HG03457 (cell line): ENCODE data around the gene KMO.
A peak's percentile ranks its signal among the peaks of the same experiment; 100 is the strongest.

Experiments used
- ATAC-seq: cut with Tn5 transposase; IDR thresholded peaks from one replicate; pipeline ENCODE4 v1.9.1; 2021; ENCODE audit warnings: moderate number of reproducible peaks; ENCODE audit not compliant: unreplicated experiment

Gene KMO

GRCh38 chr1:241536969-241537368 is 4.8 kb downstream of the KMO start:
- no peak for ATAC-seq

DNA sequence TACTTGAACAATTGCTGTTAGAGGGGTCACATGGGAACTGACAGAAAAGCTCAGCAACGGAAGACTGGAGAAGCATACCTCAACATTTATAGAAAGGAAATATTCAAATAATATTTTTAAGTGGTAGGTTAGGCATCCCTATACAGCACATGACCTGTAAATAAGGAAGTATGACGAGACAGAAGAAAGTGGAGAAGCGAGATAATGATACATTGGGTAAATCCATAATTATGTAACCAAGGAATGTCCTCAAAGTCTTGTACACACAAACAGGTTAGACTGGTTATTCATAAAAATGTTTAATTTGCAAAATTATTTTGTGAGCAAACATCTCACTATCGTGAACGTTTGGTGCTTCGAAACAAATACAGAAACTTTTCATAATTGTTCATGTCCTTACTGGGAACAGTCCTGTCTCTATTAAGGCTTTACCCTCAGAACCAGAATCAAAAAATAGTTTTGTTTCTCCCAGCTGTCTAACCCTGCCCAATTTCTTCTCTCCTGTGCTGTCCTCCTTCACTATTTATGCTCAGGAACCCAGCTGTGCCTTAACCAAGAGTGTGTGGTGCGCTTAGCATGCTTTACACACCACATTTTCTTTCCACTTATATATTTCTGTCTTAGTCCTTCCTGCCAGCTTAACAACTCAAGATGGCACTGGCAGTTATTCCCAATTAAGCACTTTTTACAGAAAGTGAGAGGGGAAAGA is 10.2 kb downstream of the KMO start:
- no peak for ATAC-seq

GRCh38 chr1:241548008-241548407 is 15.8 kb downstream of the KMO start:
- no peak for ATAC-seq

DNA sequence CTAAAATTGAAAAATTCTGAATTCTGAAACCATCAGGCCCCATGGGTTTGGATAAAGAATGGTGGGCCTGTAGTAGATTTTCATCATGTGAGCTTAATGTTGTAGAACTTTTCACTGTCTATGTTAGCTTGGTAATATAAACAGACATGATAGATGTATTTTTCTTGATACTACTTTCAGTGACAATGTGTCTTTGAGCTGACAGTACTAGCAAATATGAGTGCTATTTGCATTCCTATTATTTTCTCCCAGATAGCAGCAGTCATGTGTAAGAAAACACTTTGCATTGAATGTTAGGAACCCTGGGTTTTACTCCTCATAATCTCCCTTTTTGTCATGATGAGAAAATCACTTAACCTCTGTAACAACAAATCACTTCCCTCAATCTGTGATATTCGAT is 18.1 kb downstream of the KMO start:
- ATAC-seq, result no peak

DNA sequence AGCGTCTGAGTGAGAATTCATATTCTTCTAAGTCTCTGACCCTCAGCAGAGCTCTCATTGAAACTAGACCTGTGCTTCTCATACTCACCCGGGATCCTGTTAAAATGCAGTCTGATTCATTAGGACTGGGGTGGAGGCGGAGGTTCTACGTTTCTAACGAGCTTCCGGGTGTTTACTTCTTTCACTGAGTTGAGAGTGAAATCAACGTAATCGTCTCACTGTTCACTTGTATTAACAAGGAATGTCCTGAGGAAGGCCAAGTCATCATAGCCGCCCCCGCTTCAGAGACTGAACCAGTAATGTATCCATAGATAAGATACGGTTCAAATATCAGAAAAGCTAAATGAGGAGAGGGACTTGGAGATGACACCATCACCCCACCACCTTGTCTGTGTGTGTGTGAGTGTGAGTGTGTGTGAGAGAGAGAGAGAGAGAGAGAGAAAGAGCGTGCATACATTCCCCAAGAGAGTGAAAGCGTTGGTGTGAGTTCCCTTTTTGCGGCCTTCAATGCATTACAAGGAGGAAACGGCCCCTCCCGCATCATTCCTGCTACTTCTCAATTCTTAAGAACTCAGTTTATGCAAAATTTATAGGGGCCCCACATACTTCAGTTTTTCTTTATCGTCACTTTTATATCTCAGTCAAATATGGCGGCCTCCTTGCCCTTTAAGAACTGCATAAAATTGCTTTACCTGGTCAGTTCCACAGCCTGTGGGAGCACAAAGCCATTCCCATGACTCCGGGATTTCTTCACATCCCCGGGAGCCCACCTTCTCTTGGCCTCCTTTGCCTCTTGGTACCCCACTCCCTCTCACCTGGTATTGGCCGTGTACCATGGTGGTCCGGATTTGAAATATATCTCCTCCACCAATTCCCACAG is 19.8 kb downstream of the KMO start:
- peak; percentile 73 for ATAC-seq

DNA sequence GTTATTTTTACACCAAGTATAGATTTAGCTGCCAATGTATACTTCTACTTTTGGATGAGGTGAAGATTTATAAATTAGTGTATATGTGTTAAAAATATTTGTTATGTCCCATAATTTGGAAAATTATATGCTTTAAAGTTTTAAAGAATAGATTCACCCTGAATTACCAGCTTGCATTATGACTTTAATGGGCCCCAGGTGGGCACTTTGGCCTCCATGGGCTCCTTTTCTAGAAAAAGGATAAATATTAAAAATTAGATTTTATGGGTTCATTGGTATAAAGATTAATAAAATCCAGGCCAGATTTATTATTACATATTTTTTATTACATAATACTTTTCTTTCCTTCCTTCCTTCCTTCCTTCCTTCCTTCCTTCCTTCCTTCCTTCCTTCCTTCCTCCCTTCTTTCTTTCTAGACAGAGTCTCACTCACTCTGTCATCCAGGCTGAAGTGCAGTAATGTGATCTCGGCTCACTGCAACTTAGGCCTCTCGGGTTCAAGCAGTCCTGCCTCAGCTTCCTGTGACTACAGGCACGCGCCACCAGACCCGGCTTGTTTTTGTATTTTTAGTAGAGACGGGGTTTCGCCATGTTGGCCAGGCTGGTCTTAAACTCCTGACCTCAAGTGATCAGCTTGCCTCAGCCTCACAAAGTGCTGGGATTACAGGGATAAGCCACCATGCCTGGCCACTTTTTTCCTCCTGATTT is 21.9 kb downstream of the KMO start:
- no peak for ATAC-seq

DNA sequence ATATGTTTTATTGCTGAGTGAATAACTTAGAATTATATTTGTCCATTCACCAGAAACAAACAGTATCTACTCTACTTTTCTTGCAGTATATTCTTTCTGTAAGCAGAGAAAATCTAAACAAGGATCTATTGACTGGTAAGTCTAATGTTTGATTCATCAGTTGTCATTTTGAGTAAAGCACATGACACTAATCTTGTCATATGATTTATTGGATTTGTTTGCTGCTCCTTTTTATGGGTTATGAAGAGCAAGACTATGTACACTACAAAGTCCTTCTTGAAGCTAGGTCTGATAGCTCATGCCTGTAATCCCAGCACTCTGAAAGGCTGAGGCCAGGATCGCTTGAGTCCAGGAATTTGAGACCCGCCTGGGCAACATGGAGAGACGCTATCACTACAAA is 23.3 kb downstream of the KMO start:
- ATAC-seq, result no peak

GRCh38 chr1:241557031-241557430 is 24.9 kb downstream of the KMO start:
- no peak for ATAC-seq

- ATAC-seq, result no peak
These were observed 25.5 kb downstream of the KMO start for GRCh38 chr1:241557551-241558193.

- ATAC-seq, result no peak
These were observed 28.1 kb downstream of the KMO start for GRCh38 chr1:241560146-241560848.

- no peak for ATAC-seq
These were observed 28.6 kb downstream of the KMO start for GRCh38 chr1:241560849-241561187.

DNA sequence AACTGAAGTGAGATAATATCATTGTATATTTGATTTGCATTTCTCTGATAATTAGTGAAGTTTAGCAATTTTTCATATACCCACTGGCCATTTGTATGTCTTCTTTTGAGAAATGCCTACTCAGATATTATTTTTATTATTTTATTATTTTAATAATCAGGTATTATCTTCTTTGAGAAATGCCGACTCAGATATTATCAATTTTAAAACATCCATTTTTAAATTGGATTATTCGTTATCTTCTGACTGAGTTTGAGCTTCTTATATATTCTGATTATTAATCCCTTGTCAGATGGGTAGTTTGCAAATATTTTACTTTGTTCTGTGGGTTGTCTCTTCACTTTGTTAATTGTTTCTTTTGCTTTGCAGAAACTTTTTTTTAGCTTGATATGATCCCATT is 37.7 kb downstream of the KMO start:
- no peak for ATAC-seq

GRCh38 chr1:241574154-241574553 is 42.0 kb downstream of the KMO start:
- no peak for ATAC-seq

GRCh38 chr1:241579434-241579833 is 47.3 kb downstream of the KMO start:
- ATAC-seq, result no peak

GRCh38 chr1:241582921-241583321 is 50.7 kb downstream of the KMO start:
- ATAC-seq, result no peak

GRCh38 chr1:241586905-241587512 is 54.8 kb downstream of the KMO start:
- no peak for ATAC-seq

GRCh38 chr1:241589521-241589920 is 57.3 kb downstream of the KMO start:
- no peak for ATAC-seq

- ATAC-seq, result no peak
These were observed 58.5 kb downstream of the KMO start for GRCh38 chr1:241590719-241591118.

GRCh38 chr1:241591317-241591716 is 59.1 kb downstream of the KMO start:
- no peak for ATAC-seq

DNA sequence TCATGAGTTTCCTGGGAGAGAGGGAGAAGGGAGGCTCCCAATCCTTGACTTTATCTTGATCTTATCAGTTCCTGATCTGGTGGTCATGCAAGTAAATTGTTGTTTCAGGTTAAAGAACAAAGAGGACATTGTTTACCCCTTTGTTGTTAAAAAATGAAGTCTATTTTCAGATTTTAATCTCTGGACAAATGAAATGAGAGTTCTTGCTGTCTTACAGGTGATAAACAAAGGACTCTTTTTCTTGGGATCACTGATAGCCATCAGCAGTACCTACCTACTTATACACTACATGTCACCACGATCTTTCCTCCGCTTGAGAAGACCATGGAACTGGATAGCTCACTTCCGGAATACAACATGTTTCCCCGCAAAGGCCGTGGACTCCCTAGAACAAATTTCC is 59.6 kb downstream of the KMO start:
- no peak for ATAC-seq
